HepG2 (cell line): ENCODE results near the gene GMPPA. TPM values are rescaled to one million over a fixed set of nuclear protein-coding genes. Genes with fewer than 3 reads are reported as not detected.

ENCODE experiments used
- ARNT2 ChIP-seq: sonication (generic); formaldehyde crosslinking; IDR thresholded peaks from 2 replicates; pipeline ENCODE4 v1.8.0; 2022; ENCODE audit warnings: mild to moderate bottlenecking, low read depth, missing genetic modification reagents, moderate library complexity
- NFYC ChIP-seq: IDR thresholded peaks from 2 replicates; pipeline ENCODE4 v1.6.1; 2016; ENCODE audit warnings: missing genetic modification reagents, missing compliant biosample characterization
- SKI ChIP-seq: fragments of 450-650 bp; IDR thresholded peaks from one replicate; pipeline ENCODE4 v1.6.1; 2018; ENCODE audit warnings: mild to moderate bottlenecking; ENCODE audit not compliant: partially characterized antibody
- WIZ ChIP-seq: sonication (generic); formaldehyde crosslinking; IDR thresholded peaks from 2 replicates; pipeline ENCODE4 v1.5.1; 2020; ENCODE audit warnings: mild to moderate bottlenecking, missing genetic modification reagents
- YEATS2 ChIP-seq: sonication (generic); formaldehyde crosslinking; IDR thresholded peaks from 2 replicates; pipeline ENCODE4 v1.4.0; 2020; ENCODE audit warnings: missing genetic modification reagents, borderline replicate concordance
- ZFP36 ChIP-seq: fragments of 150-350 bp; IDR thresholded peaks from 2 replicates; pipeline ENCODE4 v1.6.1; 2018; ENCODE audit warnings: borderline replicate concordance, low read length, low read depth; ENCODE audit not compliant: partially characterized antibody
- ZIK1 ChIP-seq: sonication (generic); formaldehyde crosslinking; IDR thresholded peaks from 2 replicates; pipeline ENCODE4 v1.5.0; 2020; ENCODE audit warnings: mild to moderate bottlenecking, low read depth, missing genetic modification reagents, borderline replicate concordance
- ZNF160 ChIP-seq: sonication (generic); formaldehyde crosslinking; IDR thresholded peaks from 2 replicates; pipeline ENCODE4 v1.8.0; 2022; ENCODE audit warnings: mild to moderate bottlenecking, inconsistent platforms, missing genetic modification reagents
- ZNF317 ChIP-seq: sonication (generic); formaldehyde crosslinking; IDR thresholded peaks from 2 replicates; pipeline ENCODE4 v1.5.0; 2020; ENCODE audit warnings: mild to moderate bottlenecking, missing genetic modification reagents
- ZNF605 ChIP-seq: sonication (generic); formaldehyde crosslinking; IDR thresholded peaks from 2 replicates; pipeline ENCODE4 v1.8.0; 2022; ENCODE audit warnings: mild to moderate bottlenecking, missing genetic modification reagents
- ZNF7 ChIP-seq: IDR thresholded peaks from 2 replicates; pipeline ENCODE4 v1.6.1; 2016; ENCODE audit warnings: missing biosample characterization, missing genetic modification reagents
- polyA plus RNA-seq, 8 experiments: library from polyadenylated mRNA; depleted of rRNA in 3 of 8; stranded (reverse) in 7 of 8; unstranded in 1 of 8; fragments of >200 nt; fragmentation: Illumina TruSeq in 4 of 8; extraction: Trizol in 4 of 8; gene quantifications; 2 replicates each; pipeline versions ENCODE4 v1.2.1 to v1.2.3, GENCODE V29; 2011 to 2016; ENCODE audit warnings: low read depth in 4 of 8, missing spikeins in 1 of 8, mixed read lengths in 1 of 8; ENCODE audit not compliant: insufficient read depth in 1 of 8
- total RNA-seq, 5 experiments: library from RNA; depleted of rRNA; stranded (reverse); fragments of >200 nt; fragmentation: Illumina TruSeq; extraction: Trizol; gene quantifications; 2 replicates each; pipeline ENCODE4 v1.2.3, GENCODE V29; 2016; ENCODE audit warnings: low read depth in 1 of 5
- TF ChIP-seq, protein P1 (sequence below), 2 experiments: sonication (generic) in 1 of 2; formaldehyde crosslinking in 1 of 2; IDR thresholded peaks; 2 replicates each; pipeline versions ENCODE4 v1.4.0 to v1.6.1; 2018 to 2020; ENCODE audit warnings: missing genetic modification reagents in 2 of 2, borderline replicate concordance in 1 of 2, low read depth in 1 of 2, mild to moderate bottlenecking in 1 of 2, missing biosample characterization in 1 of 2
- TF ChIP-seq, protein P2 (sequence below): sonication (generic); formaldehyde crosslinking; IDR thresholded peaks from one replicate; pipeline ENCODE4 v1.5.1; 2020; ENCODE audit warnings: mild to moderate bottlenecking, missing genetic modification reagents; ENCODE audit errors: not compliant biosample characterization
- TF ChIP-seq, protein P3 (sequence below): IDR thresholded peaks from 2 replicates; pipeline ENCODE4 v1.6.1; 2016; ENCODE audit warnings: mild to moderate bottlenecking
- TF ChIP-seq, protein P4 (sequence below): sonication (generic); formaldehyde crosslinking; IDR thresholded peaks from 2 replicates; pipeline ENCODE4 v1.4.0; 2020; ENCODE audit warnings: missing genetic modification reagents, borderline replicate concordance

The GMPPA gene
- total and polyA plus RNA-seq, 2 of the 13 experiments (the other 11 are each of a cell fraction or from before 2014, with no cell fraction given) = 81.1 to 106 TPM

DNA sequence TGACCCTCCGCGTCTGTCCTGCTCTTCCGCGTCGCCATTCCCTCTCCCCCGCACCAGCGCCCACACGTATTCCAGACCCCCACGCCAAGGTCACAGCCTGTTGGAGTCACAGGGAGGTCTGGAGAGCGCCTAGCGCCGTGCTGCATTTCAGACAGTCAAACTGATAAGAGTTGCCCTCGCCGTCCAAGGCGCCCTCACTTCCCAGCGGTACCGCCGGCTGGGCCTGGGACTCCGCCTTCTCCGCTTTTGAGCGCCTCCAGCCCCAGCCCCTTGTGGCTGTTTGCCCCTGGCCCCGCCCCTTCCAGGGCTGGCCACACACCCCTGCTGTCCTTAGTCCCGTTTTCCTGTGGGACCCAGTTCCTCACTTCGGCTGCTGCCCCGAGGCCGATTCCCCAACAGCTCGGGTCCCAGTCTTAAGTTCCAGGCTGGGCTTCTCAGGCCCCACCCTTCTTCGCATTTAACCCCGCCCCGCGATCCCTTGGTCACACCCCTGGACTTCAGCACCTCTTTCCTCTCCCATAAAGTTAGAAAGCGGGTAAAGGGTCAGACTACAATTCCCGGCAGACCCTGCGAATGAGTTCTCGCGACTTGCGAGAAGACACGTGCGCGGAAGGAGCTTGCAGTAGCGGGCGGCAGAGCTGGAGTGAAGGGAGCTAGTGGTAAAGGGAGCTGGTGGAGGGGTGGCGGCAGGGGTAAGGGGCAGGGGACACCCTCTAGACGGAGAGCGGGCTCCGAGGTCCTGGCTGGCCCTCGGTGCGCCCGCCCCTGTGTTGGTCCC lies at the start of gene GMPPA (continued):
- TF ChIP-seq, protein P1, sequence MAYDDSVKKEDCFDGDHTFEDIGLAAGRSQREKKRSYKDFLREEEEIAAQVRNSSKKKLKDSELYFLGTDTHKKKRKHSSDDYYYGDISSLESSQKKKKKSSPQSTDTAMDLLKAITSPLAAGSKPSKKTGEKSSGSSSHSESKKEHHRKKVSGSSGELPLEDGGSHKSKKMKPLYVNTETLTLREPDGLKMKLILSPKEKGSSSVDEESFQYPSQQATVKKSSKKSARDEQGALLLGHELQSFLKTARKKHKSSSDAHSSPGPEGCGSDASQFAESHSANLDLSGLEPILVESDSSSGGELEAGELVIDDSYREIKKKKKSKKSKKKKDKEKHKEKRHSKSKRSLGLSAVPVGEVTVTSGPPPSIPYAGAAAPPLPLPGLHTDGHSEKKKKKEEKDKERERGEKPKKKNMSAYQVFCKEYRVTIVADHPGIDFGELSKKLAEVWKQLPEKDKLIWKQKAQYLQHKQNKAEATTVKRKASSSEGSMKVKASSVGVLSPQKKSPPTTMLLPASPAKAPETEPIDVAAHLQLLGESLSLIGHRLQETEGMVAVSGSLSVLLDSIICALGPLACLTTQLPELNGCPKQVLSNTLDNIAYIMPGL (CRISPR knock-in tag; IDR thresholded peaks at IDR 0.05; ENCODE audit: borderline replicate concordance in 1 of 2, low read depth in 1 of 2) = peak; percentile 51 to 69; a peak in 2 of 4 replicates
- TF ChIP-seq YEATS2 (CRISPR knock-in tag) = peak; percentile 83; the same call in 1 of the 2 replicates
- TF ChIP-seq, protein P2, sequence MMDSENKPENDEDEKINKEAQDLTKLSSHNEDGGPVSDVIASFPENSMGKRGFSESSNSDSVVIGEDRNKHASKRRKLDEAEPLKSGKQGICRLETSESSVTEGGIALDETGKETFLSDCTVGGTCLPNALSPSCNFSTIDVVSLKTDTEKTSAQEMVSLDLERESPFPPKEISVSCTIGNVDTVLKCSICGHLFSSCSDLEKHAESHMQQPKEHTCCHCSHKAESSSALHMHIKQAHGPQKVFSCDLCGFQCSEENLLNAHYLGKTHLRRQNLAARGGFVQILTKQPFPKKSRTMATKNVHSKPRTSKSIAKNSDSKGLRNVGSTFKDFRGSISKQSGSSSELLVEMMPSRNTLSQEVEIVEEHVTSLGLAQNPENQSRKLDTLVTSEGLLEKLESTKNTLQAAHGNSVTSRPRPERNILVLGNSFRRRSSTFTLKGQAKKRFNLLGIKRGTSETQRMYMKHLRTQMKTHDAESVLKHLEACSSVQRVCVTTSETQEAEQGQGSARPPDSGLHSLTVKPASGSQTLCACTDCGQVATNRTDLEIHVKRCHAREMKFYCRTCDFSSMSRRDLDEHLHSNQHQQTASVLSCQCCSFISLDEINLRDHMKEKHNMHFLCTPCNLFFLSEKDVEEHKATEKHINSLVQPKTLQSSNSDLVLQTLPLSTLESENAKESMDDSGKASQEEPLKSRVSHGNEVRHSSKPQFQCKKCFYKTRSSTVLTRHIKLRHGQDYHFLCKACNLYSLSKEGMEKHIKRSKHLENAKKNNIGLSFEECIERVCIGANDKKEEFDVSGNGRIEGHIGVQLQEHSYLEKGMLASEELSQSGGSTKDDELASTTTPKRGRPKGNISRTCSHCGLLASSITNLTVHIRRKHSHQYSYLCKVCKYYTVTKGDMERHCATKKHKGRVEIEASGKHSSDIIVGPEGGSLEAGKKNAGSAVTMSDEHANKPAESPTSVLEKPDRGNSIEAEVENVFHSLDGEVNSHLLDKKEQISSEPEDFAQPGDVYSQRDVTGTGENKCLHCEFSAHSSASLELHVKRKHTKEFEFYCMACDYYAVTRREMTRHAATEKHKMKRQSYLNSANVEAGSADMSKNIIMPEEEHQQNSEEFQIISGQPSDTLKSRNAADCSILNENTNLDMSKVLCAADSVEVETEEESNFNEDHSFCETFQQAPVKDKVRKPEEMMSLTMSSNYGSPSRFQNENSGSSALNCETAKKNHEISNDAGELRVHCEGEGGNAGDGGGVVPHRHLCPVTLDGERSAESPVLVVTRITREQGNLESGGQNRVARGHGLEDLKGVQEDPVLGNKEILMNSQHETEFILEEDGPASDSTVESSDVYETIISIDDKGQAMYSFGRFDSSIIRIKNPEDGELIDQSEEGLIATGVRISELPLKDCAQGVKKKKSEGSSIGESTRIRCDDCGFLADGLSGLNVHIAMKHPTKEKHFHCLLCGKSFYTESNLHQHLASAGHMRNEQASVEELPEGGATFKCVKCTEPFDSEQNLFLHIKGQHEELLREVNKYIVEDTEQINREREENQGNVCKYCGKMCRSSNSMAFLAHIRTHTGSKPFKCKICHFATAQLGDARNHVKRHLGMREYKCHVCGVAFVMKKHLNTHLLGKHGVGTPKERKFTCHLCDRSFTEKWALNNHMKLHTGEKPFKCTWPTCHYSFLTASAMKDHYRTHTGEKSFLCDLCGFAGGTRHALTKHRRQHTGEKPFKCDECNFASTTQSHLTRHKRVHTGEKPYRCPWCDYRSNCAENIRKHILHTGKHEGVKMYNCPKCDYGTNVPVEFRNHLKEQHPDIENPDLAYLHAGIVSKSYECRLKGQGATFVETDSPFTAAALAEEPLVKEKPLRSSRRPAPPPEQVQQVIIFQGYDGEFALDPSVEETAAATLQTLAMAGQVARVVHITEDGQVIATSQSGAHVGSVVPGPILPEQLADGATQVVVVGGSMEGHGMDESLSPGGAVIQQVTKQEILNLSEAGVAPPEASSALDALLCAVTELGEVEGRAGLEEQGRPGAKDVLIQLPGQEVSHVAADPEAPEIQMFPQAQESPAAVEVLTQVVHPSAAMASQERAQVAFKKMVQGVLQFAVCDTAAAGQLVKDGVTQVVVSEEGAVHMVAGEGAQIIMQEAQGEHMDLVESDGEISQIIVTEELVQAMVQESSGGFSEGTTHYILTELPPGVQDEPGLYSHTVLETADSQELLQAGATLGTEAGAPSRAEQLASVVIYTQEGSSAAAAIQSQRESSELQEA = no peak
- no peak; the same call in 1 of the 2 replicates for TF ChIP-seq WIZ (CRISPR knock-in tag)
- no peak for TF ChIP-seq ZNF160 (CRISPR knock-in tag)
- TF ChIP-seq NFYC = peak; percentile 7; the same call in 1 of the 2 replicates
- TF ChIP-seq, protein P3, sequence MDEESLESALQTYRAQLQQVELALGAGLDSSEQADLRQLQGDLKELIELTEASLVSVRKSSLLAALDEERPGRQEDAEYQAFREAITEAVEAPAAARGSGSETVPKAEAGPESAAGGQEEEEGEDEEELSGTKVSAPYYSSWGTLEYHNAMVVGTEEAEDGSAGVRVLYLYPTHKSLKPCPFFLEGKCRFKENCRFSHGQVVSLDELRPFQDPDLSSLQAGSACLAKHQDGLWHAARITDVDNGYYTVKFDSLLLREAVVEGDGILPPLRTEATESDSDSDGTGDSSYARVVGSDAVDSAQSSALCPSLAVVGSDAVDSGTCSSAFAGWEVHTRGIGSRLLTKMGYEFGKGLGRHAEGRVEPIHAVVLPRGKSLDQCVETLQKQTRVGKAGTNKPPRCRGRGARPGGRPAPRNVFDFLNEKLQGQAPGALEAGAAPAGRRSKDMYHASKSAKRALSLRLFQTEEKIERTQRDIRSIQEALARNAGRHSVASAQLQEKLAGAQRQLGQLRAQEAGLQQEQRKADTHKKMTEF (CRISPR knock-in tag) = peak; percentile 67
- peak; percentile 66; the same call in 1 of the 2 replicates for TF ChIP-seq ZNF317 (CRISPR knock-in tag)
- peak; percentile 99 for TF ChIP-seq ARNT2
- no peak for TF ChIP-seq ZNF605 (CRISPR knock-in tag)
- no peak for TF ChIP-seq SKI
- peak; percentile 84; the same call in 1 of the 2 replicates for TF ChIP-seq ZIK1
- TF ChIP-seq, protein P4, sequence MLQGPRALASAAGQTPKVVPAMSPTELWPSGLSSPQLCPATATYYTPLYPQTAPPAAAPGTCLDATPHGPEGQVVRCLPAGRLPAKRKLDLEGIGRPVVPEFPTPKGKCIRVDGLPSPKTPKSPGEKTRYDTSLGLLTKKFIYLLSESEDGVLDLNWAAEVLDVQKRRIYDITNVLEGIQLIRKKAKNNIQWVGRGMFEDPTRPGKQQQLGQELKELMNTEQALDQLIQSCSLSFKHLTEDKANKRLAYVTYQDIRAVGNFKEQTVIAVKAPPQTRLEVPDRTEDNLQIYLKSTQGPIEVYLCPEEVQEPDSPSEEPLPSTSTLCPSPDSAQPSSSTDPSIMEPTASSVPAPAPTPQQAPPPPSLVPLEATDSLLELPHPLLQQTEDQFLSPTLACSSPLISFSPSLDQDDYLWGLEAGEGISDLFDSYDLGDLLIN (CRISPR knock-in tag) = no peak
- no peak for TF ChIP-seq ZNF7
- TF ChIP-seq ZFP36 = no peak
